ENCODE data around the gene INSL3. TPM values are rescaled to one million over a fixed set of nuclear protein-coding genes. Genes with fewer than 3 reads are reported as not detected.
"Not testable (repeated sequence)": the region's sequence is repeated elsewhere in the genome, so short reads cannot be mapped to it uniquely, and the experiment has no call there.

Gene INSL3
- total RNA-seq, 3 donors from 2014 or later: 8.1 to 9.4 (median 9.1) TPM

DNA sequence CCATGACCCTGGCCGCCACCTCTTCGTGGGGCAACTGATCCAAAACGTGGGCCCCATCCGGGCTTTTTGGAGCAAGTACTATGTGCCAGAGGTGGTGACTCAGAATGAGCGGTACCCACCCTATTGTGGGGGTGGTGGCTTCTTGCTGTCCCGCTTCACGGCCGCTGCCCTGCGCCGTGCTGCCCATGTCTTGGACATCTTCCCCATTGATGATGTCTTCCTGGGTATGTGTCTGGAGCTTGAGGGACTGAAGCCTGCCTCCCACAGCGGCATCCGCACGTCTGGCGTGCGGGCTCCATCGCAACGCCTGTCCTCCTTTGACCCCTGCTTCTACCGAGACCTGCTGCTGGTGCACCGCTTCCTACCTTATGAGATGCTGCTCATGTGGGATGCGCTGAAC is 9.6 kb downstream of the INSL3 start:
- ATAC-seq: no peak
- Mint-ChIP-seq H3K36me3 (ENCODE audit: insufficient read depth) (peaks cover 2% of the 10 kb centered on the region), H3K9me3 (no peaks in the 10 kb centered on the region), H3K4me1 (ENCODE audit: low read depth) (peaks cover 6% of the 10 kb centered on the region), H3K27me3 (ENCODE audit: low read depth) (no peaks in the 10 kb centered on the region), H3K4me3 (no peak overlapping the region)
- DNase-seq: no peak

DNA sequence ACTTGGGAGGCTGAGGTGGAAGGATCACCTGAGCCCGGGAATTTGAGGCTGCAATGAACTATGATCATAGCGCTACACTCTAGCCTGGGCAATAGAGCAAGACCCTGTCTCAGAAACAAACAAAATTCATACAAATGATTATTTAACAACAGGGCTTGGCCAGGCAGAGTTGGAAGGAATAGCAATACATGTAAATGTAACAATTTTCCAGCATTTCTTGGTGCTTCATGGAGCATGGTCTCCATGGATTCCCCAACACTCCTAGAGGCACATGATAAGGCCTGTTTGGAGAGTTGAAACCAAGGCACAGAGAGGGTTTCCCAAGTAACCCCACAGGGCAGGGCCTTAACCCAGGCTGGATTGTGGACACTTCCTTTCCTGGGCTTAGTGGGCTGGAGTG is 10.2 kb downstream of the INSL3 start:
- peaks cover 9% of the 10 kb centered on the region for H3K4me1 Mint-ChIP-seq (ENCODE audit: low read depth)
- H3K27me3 Mint-ChIP-seq (ENCODE audit: low read depth): no peaks in the 10 kb centered on the region
- H3K9me3 Mint-ChIP-seq: no peaks in the 10 kb centered on the region
- no peak overlapping the region for H3K4me3 Mint-ChIP-seq
- ATAC-seq (no peak), DNase-seq (no peak)
- H3K36me3 Mint-ChIP-seq (ENCODE audit: insufficient read depth): no peaks in the 10 kb centered on the region

DNA sequence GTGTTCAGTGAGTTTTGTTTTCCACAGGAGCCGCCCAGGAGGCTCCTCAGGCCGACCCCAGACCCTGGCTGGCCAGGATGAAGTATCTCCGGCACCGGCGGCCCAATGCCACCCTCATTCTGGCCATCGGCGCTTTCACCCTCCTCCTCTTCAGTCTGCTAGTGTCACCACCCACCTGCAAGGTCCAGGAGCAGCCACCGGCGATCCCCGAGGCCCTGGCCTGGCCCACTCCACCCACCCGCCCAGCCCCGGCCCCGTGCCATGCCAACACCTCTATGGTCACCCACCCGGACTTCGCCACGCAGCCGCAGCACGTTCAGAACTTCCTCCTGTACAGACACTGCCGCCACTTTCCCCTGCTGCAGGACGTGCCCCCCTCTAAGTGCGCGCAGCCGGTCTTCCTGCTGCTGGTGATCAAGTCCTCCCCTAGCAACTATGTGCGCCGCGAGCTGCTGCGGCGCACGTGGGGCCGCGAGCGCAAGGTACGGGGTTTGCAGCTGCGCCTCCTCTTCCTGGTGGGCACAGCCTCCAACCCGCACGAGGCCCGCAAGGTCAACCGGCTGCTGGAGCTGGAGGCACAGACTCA is 13.5 kb downstream of the INSL3 start:
- Mint-ChIP-seq H3K36me3 (ENCODE audit: insufficient read depth) (no peaks in the 10 kb centered on the region), H3K4me1 (ENCODE audit: low read depth) (peaks cover 28% of the 10 kb centered on the region), H3K4me3 (peak overlapping the region; percentile 50), H3K27me3 (ENCODE audit: low read depth) (no peaks in the 10 kb centered on the region), H3K9me3 (no peaks in the 10 kb centered on the region)
- peak; percentile 61 to 67 for ATAC-seq
- DNase-seq: no peak

DNA sequence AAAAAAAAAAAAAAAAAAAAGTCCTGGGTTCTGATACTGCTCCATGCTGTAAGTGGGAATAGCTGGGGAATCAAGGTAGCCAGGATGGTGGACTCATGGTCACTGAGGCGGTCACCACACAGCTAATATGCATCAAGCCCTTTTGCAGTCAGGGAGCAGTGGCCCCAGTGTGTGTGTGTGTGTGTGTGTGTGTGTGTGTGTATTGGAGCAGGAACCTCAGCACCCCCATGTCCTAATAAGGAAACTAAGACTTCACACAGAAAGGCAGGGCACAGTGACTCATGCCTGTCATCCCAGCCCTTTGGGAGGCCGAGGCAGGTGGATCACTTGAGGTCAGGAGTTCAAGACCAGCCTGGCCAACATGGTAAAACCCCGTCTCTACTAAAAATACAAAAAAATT is 14.4 kb downstream of the INSL3 start:
- no peaks in the 10 kb centered on the region for H3K27me3 Mint-ChIP-seq (ENCODE audit: low read depth)
- DNase-seq (no peak), ATAC-seq (peak in 1 of 2 donors; percentile 36)
- peaks cover 33% of the 10 kb centered on the region for H3K4me1 Mint-ChIP-seq (ENCODE audit: low read depth)
- no peak overlapping the region for H3K4me3 Mint-ChIP-seq
- H3K36me3 Mint-ChIP-seq (ENCODE audit: insufficient read depth): no peaks in the 10 kb centered on the region
- H3K9me3 Mint-ChIP-seq: no peaks in the 10 kb centered on the region

DNA sequence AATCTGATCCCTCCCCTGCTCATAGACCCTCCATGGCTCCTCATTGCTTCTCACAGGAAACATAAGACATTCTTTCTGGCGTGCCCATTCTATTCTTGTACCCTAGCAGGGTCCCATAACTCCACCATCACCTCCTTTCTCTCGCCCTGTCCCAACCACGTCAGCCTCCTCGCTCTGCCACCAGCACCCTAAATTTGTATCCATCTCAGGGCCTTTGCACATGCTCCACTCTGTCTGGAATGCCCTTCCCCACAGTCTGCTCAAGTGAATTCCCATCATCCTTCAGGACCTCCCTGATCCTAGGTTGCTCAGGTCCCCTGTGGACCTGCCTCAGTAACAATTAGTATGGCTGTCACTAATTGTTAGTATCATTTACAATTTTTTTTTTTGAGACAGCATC is 15.9 kb downstream of the INSL3 start:
- no peak for ATAC-seq
- Mint-ChIP-seq H3K9me3 (no peaks in the 10 kb centered on the region), H3K4me1 (ENCODE audit: low read depth) (peaks cover 33% of the 10 kb centered on the region), H3K27me3 (ENCODE audit: low read depth) (no peaks in the 10 kb centered on the region), H3K4me3 (no peak overlapping the region), H3K36me3 (ENCODE audit: insufficient read depth) (no peaks in the 10 kb centered on the region)
- DNase-seq: no peak

DNA sequence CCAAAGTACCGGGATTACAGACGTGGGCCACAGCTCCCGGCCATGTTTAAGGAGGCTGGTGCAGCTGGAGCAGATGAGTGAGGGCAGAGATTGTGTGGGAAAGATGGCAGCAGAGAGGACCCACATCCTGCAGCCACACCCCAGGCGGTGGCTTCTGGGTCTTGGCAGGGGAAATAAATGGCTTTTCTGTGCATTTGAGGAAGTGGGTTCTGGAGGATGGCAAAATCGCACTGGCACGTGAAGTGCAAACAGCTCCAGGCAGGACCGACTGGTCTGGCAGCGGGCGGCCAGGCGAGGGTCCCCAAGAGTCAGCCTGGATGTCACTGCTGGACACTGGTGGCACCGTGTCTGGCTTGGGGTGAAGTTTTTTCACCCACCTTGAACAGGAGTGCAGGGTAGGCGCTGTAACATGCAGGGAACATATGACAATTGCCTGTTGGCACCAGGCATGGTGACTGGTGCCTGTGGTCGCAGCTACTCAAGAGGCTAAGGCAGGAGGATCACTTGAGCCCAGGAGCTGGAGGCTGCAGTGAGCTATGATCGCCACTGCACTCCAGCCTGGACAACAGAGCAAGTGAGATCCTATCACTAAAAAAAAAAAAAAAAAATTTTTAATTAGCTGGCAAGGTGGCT is 17.9 kb downstream of the INSL3 start:
- peaks cover 33% of the 10 kb centered on the region for H3K4me1 Mint-ChIP-seq (ENCODE audit: low read depth)

DNA sequence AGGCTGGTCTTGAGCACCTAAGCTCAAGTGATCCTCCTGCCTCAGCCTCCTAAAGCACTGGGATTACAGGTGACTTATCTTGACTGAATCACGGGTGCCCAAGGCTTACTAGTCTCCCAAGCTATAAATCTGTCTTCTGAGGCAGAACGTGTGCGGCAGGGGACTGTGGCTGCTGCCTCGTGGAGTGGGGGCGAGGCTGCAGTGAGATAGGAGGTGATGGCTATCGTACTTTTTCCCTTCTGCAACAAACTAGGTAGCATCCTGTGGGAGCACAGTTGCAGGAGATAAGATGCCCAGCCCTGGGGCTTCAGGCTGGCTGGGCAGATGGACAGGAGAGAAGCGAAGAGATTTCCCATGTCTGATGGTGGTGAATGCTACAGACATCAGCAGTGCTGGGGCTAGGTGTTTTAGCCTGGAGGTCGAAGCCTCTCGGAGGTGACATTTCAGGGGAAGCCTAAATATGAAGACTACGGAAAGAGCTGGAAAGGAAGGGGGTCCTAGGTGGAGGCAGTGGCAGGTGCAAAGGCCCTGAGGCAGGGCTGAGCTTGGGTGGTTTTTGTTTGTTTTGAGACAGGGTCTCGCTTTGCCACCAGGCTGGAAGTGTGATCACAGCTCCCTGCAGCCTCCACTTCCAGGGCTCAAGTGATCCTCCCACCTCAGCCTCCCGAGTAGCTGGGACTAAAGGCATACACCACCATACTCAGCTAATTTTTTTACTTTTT is 19.0 kb downstream of the INSL3 start:
- no peak for ATAC-seq
- DNase-seq: no peak
- Mint-ChIP-seq H3K4me1 (ENCODE audit: low read depth) (peaks cover 36% of the 10 kb centered on the region), H3K27me3 (ENCODE audit: low read depth) (no peaks in the 10 kb centered on the region), H3K36me3 (ENCODE audit: insufficient read depth) (no peaks in the 10 kb centered on the region), H3K9me3 (no peaks in the 10 kb centered on the region), H3K4me3 (no peak overlapping the region)

More for the DNA sequence above, 17.9 kb downstream of the INSL3 start:
- DNase-seq (no peak), ATAC-seq (peak in 1 of 2 donors; percentile 52)
- no peaks in the 10 kb centered on the region for H3K36me3 Mint-ChIP-seq (ENCODE audit: insufficient read depth)
- peak overlapping the region; percentile 50 for H3K4me3 Mint-ChIP-seq
- no peaks in the 10 kb centered on the region for H3K27me3 Mint-ChIP-seq (ENCODE audit: low read depth)
- no peaks in the 10 kb centered on the region for H3K9me3 Mint-ChIP-seq

DNA sequence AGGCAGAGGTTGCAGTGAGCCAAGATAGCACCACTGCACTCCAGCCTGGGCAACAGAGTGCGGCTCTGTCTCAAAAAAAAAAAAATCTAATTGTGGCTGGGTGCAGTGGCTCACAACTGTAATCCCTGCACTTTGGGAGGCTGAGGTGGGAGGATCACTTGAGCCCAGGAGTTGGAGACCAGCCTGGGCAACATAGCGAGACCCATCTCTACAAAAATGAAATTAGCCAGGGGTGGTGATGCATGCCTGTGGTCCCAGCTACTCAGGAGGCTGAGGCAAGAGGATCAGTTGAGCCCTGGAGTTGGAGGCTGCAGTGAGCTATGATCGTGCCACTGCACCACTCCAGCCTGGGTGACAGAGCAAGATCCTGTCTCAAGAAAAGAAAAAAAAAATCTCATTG is 22.7 kb downstream of the INSL3 start:
- H3K4me3 Mint-ChIP-seq; H3K27me3 Mint-ChIP-seq (ENCODE audit: low read depth); H3K9me3 Mint-ChIP-seq; DNase-seq; H3K36me3 Mint-ChIP-seq (ENCODE audit: insufficient read depth); ATAC-seq: not testable (repeated sequence)
- peaks cover 49% of the 10 kb centered on the region for H3K4me1 Mint-ChIP-seq (ENCODE audit: low read depth)

DNA sequence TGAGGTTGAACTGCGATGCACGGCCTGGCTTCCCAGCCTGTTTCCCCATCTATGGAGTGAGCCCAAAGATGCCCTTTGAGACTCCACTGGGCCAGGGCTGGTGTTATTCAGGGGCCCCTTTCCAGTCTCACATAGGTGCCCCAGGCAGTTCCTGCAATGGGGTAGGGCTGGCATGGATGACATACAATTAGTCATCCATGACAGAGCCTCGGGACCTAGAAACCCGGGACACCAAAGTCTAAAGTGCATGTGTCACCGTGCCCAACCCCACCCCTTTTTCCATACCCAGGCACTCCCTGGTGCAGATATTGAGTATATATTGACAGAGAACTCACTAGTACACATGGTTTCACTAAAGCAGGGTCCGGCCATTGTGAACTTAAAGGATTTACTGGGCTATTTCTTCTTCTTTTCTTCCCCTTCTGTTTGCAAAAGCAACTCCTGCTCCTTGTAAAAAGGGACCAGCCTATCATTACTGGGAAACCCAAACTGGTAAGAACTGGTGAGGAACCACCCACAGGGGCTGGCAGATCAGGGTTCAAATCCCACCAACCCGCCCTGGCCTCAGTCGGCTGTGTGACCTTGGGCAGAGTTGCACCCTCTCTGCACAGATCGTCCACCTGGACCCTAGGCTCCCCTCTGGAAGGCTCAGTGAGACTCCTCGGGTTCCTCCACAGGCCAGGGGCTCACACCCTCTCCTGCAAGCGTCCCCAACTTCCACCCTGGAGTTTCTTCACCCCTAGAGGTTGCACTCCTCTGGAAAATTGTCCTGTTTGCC is 23.7 kb downstream of the INSL3 start:
- Mint-ChIP-seq H3K36me3 (ENCODE audit: insufficient read depth) (no peaks in the 10 kb centered on the region), H3K4me3 (no peak overlapping the region), H3K4me1 (ENCODE audit: low read depth) (peaks cover 47% of the 10 kb centered on the region), H3K27me3 (ENCODE audit: low read depth) (peaks cover 7% of the 10 kb centered on the region), H3K9me3 (no peaks in the 10 kb centered on the region)
- ATAC-seq (peak; percentile 87 to 95), DNase-seq (peak; percentile 36)

DNA sequence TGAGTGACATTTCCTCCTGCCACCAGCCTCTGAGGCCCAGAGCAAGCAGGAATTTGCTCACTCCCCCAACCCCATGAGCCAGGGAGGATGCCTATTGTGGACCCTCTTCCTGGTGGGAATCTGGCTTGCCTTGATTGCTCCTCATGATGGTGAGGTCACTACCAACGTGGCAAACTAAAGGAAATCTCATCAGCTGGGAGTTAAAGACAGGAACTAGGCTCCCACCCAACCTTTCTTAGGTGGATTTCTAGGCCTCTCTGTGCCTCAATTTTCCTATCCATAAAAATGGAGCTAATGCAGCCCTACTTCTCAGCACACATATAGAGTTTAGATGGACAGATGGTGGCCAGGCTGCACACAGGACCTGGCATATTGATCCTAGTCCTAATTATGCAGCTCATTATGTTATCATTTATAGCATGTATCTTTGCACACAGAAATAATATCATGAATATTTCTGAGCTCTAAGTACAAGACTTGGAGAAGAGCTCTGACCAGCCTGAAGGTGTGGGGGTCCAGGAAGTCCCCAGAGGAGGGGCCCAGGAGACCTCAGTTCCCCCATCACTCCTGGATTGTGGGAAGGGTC is 24.4 kb downstream of the INSL3 start:
- H3K4me3 Mint-ChIP-seq: no peak overlapping the region
- DNase-seq (no peak), ATAC-seq (no peak)
- H3K27me3 Mint-ChIP-seq (ENCODE audit: low read depth): peaks cover 7% of the 10 kb centered on the region
- peaks cover 43% of the 10 kb centered on the region for H3K4me1 Mint-ChIP-seq (ENCODE audit: low read depth)
- H3K9me3 Mint-ChIP-seq: no peaks in the 10 kb centered on the region
- no peaks in the 10 kb centered on the region for H3K36me3 Mint-ChIP-seq (ENCODE audit: insufficient read depth)

DNA sequence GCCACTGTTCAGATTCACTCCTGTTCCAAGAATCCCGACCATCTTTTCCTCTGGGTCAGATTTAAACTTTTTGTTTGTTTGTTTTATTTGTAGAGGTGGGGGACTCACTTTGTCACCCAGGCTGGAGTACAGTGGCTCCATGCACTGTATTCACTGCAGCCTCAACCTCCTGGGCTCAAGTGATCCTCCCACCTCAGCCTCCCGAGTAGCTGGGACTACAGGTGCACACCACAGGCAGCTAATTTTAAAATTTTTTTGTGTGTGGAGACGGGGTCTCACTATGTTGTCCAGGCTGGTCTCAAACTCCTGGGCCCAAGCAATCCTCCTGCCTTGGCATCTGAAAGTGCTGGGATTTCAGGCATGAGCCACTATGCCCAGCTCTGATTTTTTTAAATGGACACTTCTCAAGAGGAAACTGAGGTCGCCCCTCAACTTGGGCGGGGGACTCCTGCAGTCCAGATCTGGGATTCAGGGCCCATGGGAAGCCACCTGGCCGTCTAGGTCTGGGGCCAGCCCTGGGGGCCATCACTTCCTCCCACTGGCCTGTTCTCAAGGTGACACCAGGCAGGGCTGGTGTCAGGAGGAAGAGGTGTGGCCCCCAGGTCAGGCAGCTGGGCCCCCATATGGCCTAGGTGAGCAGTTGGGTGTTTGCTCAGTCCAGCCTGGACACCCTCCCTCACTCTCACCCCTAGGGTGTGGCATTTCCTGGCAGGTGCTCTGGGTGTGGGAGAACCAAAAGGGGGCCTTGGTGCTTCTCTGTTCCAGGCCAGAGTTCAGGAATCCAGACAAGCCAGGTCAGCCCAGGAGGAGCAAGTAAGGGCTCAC is 25.1 kb downstream of the INSL3 start:
- ATAC-seq (no peak), DNase-seq (no peak)
- H3K4me3 Mint-ChIP-seq: no peak overlapping the region
- H3K27me3 Mint-ChIP-seq (ENCODE audit: low read depth): peaks cover 7% of the 10 kb centered on the region
- peaks cover 49% of the 10 kb centered on the region for H3K4me1 Mint-ChIP-seq (ENCODE audit: low read depth)
- H3K36me3 Mint-ChIP-seq (ENCODE audit: insufficient read depth): no peaks in the 10 kb centered on the region
- H3K9me3 Mint-ChIP-seq: no peaks in the 10 kb centered on the region

DNA sequence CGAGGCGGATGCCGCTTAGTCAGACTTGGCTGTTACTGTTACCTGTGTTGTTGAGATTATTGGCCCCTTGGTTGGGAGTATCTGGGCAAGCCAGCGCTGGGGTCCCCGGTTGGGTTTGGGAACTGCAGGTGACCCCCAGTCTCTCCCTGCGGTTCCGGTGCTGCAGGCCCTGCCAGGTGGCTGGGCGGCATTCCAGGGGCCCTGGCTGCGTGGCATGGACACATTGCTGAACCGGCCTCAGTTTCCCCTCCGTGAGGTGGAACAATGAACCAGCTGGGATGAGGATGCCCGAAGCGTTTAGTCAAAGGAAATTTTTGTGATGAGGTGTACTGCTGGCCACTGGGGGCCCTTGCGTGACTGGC is 25.8 kb downstream of the INSL3 start:
- H3K4me3 Mint-ChIP-seq: peak overlapping the region; percentile 46
- no peaks in the 10 kb centered on the region for H3K9me3 Mint-ChIP-seq
- no peaks in the 10 kb centered on the region for H3K36me3 Mint-ChIP-seq (ENCODE audit: insufficient read depth)
- peaks cover 7% of the 10 kb centered on the region for H3K27me3 Mint-ChIP-seq (ENCODE audit: low read depth)
- peaks cover 50% of the 10 kb centered on the region for H3K4me1 Mint-ChIP-seq (ENCODE audit: low read depth)
- DNase-seq (no peak), ATAC-seq (no peak)

DNA sequence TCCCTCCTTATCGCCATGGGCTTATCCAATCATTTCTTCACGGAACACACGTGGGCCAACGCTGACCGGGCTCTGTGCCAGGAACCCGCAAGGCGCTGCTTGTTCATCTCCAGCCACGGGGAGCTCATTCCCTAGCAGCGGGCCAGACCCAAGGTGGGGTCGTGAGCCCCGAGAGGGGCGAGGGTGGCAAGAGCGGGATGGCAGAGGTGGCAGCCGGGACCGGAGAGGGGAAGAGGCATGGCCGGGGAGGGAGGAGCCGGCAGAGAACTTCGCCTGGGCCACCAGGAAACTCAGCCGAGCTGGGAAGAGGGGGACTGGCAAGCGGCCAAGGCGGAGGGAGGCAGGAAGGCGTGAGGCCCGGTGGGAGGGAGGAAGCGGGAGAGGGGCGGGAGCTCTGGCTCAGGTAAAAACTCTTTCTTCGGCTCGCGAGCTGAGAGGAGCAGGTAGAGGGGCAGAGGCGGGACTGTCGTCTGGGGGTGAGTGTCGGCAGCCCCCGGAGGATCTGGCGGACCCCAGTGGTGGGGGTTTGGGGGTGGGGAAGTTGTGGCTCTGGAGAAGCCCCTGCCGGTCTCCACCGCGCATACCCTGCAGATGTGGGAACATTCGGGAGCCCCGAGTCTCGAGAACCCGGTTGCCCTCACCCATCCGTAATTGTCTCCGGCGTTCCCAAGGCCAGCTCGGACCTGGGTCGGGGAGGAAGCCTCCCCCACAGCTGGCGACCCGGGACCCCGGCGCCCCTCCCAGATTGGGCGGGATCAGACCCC is 26.4 kb downstream of the INSL3 start, which contains the start of gene B3GNT3:
Gene B3GNT3 (plus strand): TSS at position 408 of the 764 bp plus-strand sequence. CDS start 12,670 bp downstream, outside the sequence.
- ATAC-seq (no peak), DNase-seq (no peak)
- peaks cover 7% of the 10 kb centered on the region for H3K27me3 Mint-ChIP-seq (ENCODE audit: low read depth)
- no peaks in the 10 kb centered on the region for H3K9me3 Mint-ChIP-seq
- H3K4me3 Mint-ChIP-seq: peak within 1 kb of the TSS; percentile 46
- peaks cover 56% of the 10 kb centered on the region for H3K4me1 Mint-ChIP-seq (ENCODE audit: low read depth)
- H3K36me3 Mint-ChIP-seq (ENCODE audit: insufficient read depth): no peaks in the 10 kb centered on the region
